Measurements from ENCODE around the gene UROC1.

UROC1 gene

DNA sequence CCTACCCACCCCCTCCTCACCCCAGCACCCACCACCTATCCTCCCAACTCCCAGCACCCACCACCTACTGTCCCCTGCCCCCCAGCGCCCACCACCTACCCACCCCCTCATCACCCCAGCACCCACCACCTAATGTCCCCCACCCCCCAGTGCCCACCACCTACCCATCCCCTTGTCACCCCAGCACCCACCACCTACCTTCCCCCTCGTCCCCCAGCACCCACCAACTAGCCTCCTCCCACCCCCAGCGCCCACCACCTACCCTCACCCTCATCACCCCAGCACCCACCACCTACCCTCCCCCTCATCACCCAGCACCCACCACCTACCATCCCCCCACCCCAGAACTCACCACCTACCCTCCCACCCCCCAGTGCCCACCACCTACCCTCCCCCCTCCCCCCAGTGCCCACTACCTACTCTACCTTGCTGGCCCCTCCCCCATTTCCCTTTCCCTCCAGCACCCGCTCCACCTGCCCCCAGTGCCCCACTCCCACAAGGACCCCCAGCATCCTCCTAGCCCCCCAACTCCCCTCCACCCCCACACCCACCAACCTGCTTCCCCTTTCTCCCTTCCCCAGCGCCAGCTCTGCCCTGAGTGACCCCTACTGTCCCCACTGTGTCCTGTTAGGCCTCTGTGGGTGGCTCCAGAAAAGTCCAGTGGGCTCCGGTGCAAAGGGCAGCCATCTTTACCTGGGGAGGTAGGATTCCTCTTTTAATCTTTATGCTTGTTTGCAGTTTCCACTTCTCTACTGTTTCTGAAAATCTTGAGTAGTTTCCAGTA, 1.2 kb downstream of the UROC1 start:
- no peak for DNase-seq (ENCODE audit: low spot score)

DNA sequence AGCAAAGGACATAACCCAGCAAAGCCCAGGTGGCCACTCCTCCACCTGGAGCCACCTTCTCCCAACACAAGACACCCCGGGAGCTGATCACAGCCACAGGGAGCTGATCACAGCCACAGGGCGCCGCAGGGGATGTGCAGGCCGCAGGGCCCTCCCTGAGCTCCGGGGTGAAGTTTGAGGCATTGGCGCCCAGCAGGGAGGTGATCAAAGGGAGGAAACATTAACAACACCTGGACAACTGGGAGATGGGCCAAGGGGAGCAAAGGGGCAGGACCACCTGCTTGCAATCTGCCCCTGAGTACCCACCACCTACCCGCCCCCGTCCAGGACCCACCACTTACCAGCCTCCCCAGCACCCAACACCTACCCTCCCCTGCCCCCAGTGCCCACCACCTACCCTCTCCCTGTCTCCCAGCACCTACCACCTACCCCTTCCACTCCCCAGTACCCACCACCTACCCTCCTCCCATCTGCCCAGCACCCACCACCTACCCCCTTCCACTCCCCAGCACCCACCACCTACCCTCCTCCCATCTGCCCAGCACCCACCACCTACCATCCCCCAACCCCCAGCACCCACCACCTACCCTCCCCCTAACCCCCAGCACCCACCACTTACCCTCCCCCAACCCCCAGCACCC, 2.4 kb downstream of the UROC1 start:
- no peak for DNase-seq (ENCODE audit: low spot score)

DNA sequence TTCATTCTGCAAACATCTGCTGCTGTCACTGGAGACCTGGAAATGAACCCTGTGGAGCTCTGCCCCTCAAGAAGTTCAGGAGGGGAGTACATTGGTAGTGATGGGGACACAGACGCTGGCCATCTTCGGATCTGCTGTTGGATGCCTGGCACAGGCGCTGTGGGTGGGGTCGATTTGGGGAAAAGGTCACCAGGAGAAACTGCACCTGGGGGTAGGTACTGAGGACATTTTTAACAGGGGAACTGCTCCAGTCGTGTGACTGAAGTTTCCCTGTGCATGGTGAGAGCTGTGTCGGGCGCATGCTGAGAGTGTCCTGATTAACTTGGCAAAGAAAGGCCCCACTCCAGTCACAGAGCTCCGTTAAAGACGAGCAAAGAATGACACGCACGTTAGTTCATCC, 3.4 kb downstream of the UROC1 start:
- DNase-seq (ENCODE audit: low spot score), result no peak

DNA sequence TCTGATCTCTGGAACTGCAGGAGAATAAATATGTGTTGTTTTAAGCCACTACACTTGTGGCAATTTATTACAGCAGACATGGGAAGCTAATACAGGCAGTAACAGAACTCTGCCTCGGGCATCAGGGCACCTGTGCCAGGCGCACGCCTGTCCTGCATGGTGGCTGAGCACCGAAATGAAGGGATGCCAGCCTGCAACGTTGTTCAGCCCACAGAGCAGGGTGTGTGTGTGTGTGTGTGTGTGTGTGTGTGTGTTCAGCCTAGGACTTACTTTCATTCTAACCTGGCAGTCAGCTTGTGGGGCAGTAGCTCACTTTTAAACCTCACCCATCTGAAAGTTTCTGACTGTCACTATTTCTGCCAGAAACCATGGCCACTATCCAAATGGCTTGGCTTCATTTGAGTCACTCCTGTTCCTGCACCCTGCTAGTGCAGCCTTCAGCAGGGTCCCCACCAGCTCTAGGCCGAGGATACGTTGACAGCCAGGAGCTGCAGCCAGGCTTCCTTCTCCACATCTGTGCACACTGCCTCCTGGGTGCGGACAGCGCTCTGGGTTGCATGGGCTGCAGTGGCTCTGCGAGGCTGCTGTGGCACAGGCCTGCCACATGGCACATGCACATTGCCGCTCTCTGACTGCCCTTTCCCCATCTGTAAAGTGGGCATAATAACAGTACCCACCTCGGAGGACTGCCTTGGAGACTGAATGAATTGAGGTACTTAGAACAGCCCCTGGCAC, 4.5 kb downstream of the UROC1 start:
- no peak for DNase-seq (ENCODE audit: low spot score)

GRCh38 chr3:126512026-126512425, 5.5 kb downstream of the UROC1 start:
- no peak for DNase-seq (ENCODE audit: low spot score)

- DNase-seq (ENCODE audit: low spot score), result no peak
Measured at GRCh38 chr3:126511291-126511690, 6.3 kb downstream of the UROC1 start.

- no peak for DNase-seq (ENCODE audit: low spot score)
Measured at GRCh38 chr3:126510308-126510910, 7.2 kb downstream of the UROC1 start.

- DNase-seq (ENCODE audit: low spot score), result no peak
Measured at GRCh38 chr3:126509597-126510307, 7.8 kb downstream of the UROC1 start.

DNA sequence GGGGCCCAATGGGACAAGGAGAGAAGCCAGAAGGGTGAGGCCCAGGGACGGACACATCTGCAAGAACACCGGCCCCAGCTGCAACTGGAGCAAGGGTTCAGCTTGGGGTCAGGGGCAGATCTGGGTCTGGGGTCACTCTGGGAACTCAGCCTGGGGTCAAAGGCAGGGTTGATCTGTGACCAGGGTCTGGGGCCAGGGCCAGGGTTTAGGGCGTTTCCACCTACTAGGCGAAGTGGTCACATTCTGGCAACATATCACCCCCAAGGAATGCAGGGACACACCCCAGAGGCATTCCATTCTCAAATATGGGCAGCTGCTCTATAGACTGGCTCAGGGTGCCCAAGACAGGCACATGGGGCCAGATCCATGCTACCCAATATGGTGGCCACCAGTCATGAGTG, 9.0 kb downstream of the UROC1 start:
- DNase-seq (ENCODE audit: low spot score), result no peak

DNA sequence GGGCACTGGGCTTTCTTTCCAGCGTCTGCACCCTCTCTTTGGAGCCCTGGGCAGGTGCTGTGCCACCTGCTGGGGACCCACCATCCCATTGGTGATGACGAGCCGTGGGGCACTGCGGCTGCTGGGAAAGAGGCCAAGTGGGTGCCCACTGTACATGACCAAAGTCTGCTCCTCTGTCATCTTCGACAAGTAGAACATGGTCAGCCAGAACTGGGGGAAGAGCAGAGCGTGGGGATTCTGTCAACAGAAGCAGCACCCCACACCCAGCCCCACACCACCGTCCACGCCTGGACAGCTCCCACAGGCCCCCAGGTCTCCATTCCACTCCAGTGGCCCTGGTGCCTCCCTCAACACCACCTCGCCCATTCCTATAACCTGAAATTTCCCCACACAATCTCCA, 9.7 kb downstream of the UROC1 start:
- DNase-seq (ENCODE audit: low spot score), result no peak

DNA sequence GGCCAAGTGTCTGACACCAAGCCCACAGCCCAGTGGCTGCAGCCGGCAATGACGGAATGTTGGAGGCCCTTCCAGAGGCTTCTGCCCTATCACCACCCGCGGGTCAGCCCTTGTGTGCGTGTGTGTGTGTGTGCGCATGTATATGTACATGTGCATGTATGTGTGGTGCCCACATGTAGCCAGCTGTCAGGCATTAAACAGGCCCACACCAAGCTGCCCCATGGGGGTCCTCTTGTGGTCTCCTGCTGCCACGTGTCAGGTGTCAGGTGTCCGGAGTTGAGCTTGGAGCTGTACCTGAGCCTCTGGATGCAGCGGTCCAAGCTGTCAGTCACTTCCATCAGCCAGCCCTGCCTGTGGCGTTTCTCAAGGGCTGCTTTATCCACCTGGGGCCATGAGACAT, 13.9 kb downstream of the UROC1 start:
- no peak for DNase-seq (ENCODE audit: low spot score)

GRCh38 chr3:126502656-126503055, 14.9 kb downstream of the UROC1 start:
- no peak for DNase-seq (ENCODE audit: low spot score)

DNA sequence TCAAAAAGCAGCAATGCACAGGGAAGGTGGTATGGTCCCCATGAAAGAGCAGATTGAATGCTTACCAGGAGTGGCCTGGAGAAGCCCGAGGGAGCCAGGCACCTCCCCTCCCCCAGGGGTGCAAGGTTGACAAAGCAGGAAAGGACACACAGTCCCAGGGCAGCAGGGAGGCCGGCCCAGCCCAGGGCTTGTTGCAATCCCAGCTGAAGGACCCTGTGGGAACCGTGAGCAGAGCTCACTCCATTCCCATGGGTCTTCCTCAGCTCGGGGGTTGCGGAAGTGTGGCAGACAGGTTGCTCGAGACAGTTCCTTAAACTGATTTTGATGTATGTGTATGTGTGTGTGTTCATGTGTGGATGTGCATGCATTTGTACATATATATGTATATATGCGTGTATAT, 15.8 kb downstream of the UROC1 start:
- DNase-seq (ENCODE audit: low spot score), result no peak

DNA sequence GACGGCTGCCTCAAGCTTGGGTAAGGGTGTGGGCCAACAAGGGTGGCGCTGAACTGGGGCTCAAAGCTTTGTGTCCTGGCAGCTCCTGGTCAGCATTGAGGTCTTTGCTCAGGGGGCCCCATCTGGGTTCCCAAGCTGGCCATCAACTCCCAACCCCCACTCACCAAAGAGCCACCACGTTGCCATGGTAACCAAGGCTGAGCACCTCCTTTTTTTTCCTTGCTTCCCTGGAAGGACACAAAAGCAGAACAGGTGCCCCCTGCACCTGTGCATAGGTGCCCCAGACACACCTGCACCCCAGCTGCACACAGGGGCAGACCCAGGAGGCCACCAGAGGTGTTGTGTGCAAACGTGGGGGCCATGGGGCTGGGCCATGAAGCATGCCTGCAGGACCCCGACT, 16.5 kb downstream of the UROC1 start:
- DNase-seq (ENCODE audit: low spot score), result no peak

GRCh38 chr3:126500016-126500415, 17.6 kb downstream of the UROC1 start:
- DNase-seq (ENCODE audit: low spot score), result no peak

DNA sequence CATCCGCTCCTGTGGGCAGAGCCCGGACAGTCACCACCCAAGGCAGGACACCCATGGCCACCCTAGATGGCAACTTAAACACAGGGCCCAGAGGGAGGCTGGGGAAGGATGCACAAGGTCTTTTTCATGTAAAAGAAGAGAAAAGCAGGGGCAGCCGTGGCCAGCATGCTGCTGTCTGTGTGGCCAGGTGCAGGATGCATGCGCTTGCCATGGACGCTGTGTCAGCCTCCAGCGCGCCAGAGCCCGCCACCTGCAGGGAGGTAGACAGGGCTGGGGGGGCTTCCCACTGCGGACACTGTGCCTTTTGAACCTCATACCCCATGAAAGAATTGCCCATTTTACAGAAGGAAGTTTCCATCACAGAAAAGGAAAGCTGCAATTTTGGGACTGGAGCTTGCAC, 18.2 kb downstream of the UROC1 start:
- DNase-seq (ENCODE audit: low spot score), result no peak

DNA sequence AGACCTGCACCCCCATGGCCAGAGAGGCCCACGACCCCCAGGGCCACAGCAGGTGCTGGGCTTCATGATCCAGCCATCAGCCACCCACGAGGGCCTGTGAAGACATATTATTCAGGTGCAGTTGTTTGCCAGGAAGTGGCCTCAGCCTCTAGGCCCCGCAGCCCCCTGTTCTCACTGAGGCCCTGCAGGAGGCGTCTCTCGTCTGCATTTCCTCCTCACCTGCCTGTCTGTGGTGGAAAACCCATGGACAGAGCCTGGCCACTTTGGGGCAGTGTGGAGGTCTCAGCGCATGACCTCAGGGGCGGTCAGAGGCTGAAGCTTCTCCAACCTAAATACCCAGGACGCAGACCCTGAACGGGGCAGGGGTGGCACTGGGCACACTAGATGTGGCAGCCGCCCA, 18.6 kb downstream of the UROC1 start:
- DNase-seq (ENCODE audit: low spot score), result no peak

- no peak for DNase-seq (ENCODE audit: low spot score)
Measured at GRCh38 chr3:126498461-126498860, 19.1 kb downstream of the UROC1 start.

GRCh38 chr3:126497956-126498355, 19.6 kb downstream of the UROC1 start:
- no peak for DNase-seq (ENCODE audit: low spot score)

DNA sequence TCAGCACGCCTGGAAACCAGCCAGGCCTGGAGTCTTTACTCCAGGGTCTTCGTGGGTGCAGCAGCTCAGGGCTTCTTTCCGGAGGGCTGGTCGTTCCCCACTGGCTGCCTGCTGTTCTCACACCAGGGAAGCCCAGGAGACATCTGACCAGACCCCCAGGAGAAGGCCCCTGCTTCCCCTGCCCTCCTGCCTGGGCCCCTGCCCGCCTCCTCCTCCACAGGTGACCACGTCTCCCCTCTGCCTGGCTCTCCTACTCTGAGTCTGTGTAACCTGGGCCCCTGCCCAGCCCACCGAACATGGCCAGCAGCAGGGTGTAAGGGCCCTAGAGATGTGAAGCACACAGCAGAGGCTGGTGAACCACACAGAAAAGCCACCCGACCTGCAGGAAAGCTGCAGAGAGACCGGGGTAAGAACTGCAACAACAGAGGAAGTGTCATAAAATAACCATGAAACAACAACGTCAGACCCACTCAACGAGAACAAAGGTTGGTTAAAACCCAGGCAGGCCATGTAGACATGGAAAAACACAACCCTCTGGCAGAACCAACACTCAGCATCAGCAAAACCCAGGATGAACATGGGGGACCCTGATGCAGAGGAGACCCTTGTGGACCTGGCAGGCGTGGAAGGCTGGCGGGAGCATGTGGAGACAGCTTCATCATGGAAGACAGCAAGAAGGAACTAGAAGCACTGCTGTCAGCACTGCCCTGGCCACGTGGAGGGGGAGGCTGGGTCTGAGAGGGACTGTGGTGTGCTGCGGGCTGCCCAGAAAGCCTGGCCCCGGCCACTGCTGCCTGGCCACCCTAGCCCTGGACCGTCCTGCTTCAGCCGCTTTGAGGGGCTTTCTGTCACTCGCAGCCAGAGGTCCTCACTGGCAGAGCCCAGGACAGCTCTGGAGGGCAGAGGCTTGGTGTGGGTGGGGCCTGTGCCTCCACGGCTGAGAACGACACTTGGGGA, 20.4 kb downstream of the UROC1 start:
- DNase-seq (ENCODE audit: low spot score), result no peak

- DNase-seq (ENCODE audit: low spot score), result no peak
Measured at GRCh38 chr3:126495786-126496185, 21.8 kb downstream of the UROC1 start.

Measured in RKO (cell line).